Nephron (organoid): Measurements from ENCODE around the gene VIPR2.

Experiments used
- H3K27ac Mint-ChIP-seq, 3 experiments: 2 replicates each; pipeline ENCODE4 v1.8.0; 2020; ENCODE audit warnings: mixed read lengths in 3 of 3, mild to moderate bottlenecking in 2 of 3, moderate library complexity in 1 of 3
- H3K27me3 Mint-ChIP-seq: 2 replicates; pipeline ENCODE4 v1.8.0; 2021; ENCODE audit warnings: low read depth, mild to moderate bottlenecking, moderate library complexity, mixed read lengths
- H3K36me3 Mint-ChIP-seq: 2 replicates; pipeline ENCODE4 v1.8.0; 2020; ENCODE audit warnings: low read depth, mixed read lengths
- H3K4me1 Mint-ChIP-seq: 2 replicates; pipeline ENCODE4 v1.8.0; 2020; ENCODE audit warnings: mixed read lengths
- H3K4me3 Mint-ChIP-seq, 3 experiments: 2 replicates each; pipeline ENCODE4 v1.8.0; 2020; ENCODE audit warnings: mild to moderate bottlenecking in 3 of 3, mixed read lengths in 3 of 3, moderate library complexity in 2 of 3
- H3K9me3 Mint-ChIP-seq: 2 replicates; pipeline ENCODE4 v1.8.0; 2020; ENCODE audit warnings: mixed read lengths
- TF ChIP-seq, protein P1 (sequence below), 3 experiments: fragments of 200-600 bp; sonication (generic); IDR thresholded peaks; one replicate each; pipeline ENCODE4 v1.5.0; 2021; ENCODE audit warnings: antibody characterized with exemption in 3 of 3; ENCODE audit not compliant: unreplicated experiment in 3 of 3

Gene VIPR2

DNA sequence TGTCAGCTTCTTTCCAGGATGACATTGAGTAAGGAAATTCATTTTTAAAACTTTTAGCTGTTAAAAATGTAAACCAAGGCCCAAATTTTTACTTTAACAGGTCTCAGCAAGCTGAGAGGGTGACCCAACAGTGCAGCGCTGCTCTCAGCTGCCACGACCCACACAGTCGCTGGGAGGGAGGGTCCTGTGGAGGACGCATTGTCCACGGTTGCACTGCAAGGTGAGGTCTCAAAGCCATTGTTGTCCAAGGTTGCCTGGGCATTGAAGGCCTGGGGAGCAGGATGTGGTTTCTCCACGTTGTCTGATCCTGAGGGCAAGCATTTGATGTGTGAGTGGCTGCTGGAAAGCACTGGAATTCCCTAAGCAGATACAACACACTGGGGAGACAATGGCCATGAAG lies 15.1 kb upstream of the VIPR2 start:
- Mint-ChIP-seq H3K27ac (no peak overlapping the region), H3K4me3 (no peak overlapping the region), H3K27me3 (peaks cover 31% of the 10 kb centered on the region), H3K9me3 (no peaks in the 10 kb centered on the region), H3K36me3 (no peaks in the 10 kb centered on the region), H3K4me1 (no peaks in the 10 kb centered on the region)
- TF ChIP-seq, protein P1, sequence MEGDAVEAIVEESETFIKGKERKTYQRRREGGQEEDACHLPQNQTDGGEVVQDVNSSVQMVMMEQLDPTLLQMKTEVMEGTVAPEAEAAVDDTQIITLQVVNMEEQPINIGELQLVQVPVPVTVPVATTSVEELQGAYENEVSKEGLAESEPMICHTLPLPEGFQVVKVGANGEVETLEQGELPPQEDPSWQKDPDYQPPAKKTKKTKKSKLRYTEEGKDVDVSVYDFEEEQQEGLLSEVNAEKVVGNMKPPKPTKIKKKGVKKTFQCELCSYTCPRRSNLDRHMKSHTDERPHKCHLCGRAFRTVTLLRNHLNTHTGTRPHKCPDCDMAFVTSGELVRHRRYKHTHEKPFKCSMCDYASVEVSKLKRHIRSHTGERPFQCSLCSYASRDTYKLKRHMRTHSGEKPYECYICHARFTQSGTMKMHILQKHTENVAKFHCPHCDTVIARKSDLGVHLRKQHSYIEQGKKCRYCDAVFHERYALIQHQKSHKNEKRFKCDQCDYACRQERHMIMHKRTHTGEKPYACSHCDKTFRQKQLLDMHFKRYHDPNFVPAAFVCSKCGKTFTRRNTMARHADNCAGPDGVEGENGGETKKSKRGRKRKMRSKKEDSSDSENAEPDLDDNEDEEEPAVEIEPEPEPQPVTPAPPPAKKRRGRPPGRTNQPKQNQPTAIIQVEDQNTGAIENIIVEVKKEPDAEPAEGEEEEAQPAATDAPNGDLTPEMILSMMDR (IDR thresholded peaks at IDR 0.05; ENCODE audit: unreplicated experiment in 3 of 3), result no peak

DNA sequence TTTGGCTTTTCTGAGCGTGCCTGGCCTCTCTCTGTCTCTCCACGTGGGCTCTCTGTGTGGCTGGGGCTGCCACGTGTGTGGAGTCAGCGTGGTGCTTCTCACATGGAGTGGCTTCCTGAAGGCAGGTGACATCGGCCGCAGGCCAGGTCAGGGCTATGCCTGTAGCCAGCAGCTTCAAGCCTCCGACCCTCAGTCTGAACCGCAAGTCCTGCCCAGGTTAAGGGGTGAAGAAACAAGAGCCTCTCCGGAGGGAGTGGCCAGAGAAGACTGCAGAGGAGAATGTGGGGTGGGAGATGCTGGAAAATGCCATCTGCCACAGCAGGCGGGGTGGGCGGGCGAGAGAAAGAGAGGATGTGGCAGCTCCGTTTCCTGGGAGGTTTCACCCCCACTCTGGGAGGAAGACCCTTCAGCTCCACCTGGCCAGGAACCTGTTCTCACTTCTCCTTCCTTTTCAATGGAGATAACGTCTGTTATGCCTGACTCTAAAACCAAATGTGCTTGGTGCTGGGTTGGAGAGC lies 14.3 kb upstream of the VIPR2 start:
- peaks cover 31% of the 10 kb centered on the region for H3K27me3 Mint-ChIP-seq

DNA sequence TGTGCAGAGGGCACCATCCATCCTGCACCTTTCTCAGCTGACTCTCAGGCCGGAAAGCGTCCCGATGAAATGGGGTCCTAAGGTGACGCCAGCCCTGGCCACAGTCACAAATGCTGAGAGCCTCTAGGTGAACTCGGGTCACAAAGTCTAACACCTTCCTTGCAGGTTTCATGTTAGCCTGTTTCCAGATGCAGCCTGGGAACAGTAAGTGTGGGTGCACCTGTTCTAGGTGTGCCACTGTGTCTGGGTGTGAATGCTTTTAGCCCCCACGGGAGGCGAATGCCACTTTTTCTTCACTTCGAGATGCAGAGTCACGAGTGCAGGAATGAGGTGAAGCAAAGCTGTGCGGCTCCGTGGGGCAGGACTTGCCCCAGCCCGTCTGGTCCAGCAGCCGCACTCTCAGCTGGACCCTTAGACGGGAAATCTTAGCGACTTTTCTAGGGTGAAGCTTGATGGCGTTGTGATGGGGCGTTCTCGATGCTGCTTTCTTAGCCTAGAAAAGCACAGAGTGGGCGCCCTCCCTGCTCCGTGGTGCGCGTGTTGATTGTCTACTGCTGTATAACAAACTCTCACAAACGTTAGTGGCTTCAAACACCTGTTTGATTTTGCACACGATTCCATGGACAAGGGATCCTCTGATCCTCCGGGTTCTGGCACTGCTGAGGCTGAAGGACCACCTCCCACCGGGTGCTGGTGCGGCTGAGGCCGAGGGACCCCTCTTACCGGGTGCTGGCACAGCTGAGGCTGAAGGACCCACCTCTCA lies 13.6 kb upstream of the VIPR2 start:
- Mint-ChIP-seq H3K27me3 (peaks cover 36% of the 10 kb centered on the region), H3K4me3 (no peak overlapping the region), H3K4me1 (no peaks in the 10 kb centered on the region), H3K9me3 (no peaks in the 10 kb centered on the region), H3K27ac (no peak overlapping the region), H3K36me3 (no peaks in the 10 kb centered on the region)
- TF ChIP-seq, protein P1 (IDR thresholded peaks at IDR 0.05; ENCODE audit: unreplicated experiment in 3 of 3), result no peak

More for the DNA sequence above, 14.3 kb upstream of the VIPR2 start:
- Mint-ChIP-seq H3K9me3 (no peaks in the 10 kb centered on the region), H3K4me1 (no peaks in the 10 kb centered on the region), H3K27ac (no peak overlapping the region), H3K4me3 (no peak overlapping the region), H3K36me3 (no peaks in the 10 kb centered on the region)
- TF ChIP-seq, protein P1 (IDR thresholded peaks at IDR 0.05; ENCODE audit: unreplicated experiment in 3 of 3), result no peak

DNA sequence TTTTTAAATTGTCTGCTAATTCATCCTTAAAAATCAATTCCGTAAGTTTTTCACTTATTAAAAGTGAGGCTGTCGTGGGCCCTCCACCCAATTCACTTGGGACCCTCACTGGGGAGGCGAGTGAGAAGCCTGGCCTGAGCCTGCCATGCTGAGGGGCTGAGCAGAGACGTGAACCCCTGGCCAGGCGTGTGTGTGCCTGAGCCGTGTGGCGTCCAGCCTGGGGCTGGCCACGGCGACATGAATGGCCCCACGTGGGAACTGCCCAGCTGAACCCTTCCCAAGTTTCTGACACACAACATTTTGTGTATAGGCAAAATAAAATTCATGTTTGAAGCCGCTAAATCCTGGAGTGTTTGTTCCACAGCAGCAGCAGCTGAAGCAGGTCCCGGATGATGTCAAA lies 13.0 kb upstream of the VIPR2 start:
- TF ChIP-seq, protein P1 (IDR thresholded peaks at IDR 0.05; ENCODE audit: unreplicated experiment in 3 of 3), result no peak
- no peak overlapping the region for H3K27ac Mint-ChIP-seq
- no peaks in the 10 kb centered on the region for H3K9me3 Mint-ChIP-seq
- H3K27me3 Mint-ChIP-seq, result peaks cover 41% of the 10 kb centered on the region
- no peaks in the 10 kb centered on the region for H3K36me3 Mint-ChIP-seq
- H3K4me3 Mint-ChIP-seq, result no peak overlapping the region
- no peaks in the 10 kb centered on the region for H3K4me1 Mint-ChIP-seq

DNA sequence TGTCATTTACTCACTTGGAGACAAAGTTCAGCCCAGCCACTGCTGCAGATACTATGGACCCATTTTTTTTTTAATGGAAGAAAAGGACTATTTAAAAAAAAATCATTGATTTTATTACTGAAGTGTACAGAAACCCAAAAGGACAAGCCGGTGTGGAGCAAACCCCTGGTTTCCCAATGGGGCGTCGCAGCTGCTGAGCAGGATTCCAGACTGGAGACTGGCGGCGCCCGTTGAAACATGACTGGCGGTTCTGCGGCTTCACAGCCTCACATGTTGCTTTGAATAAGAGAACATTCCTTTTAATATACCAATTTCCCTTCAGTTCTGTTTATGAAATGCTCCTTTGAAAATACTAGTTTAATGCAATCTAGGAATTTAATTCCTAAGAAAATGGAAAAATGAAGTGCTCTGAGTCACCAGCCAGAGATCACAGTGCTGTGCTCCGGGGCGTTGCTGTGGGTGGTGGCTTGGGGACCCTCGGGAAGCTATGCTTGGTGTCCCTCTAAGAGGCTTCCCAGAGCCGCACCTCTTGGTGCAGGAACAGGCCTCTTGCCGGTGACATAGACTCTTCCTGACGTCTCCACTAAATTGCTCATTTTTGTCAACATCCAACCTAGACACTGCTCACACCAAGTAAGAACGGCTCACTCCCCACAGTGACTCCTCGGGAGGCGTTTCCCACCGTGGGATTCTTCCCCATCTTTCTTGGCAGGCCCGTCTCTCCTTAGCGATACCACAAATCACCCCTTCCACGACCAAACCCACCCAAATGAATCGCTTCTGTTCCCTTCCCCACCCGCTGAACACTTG lies 12.0 kb upstream of the VIPR2 start:
- Mint-ChIP-seq H3K27me3 (peaks cover 45% of the 10 kb centered on the region), H3K4me3 (no peak overlapping the region), H3K4me1 (no peaks in the 10 kb centered on the region), H3K27ac (no peak overlapping the region), H3K9me3 (no peaks in the 10 kb centered on the region), H3K36me3 (no peaks in the 10 kb centered on the region)
- TF ChIP-seq, protein P1 (IDR thresholded peaks at IDR 0.05; ENCODE audit: unreplicated experiment in 3 of 3), result no peak
